ENCODE data around the gene LRP1B. TPM values are rescaled to one million over a fixed set of nuclear protein-coding genes. Genes with fewer than 3 reads are reported as not detected.

LRP1B gene
- total RNA-seq, 1 donor from 2014 or later = not detected

GRCh38 chr2:140929849-140930248 lies 1201.0 kb downstream of the LRP1B start:
- Mint-ChIP-seq H3K4me3 (ENCODE audit: low read depth) (no peak overlapping the region), H3K36me3 (ENCODE audit: low read depth) (no peaks in the 10 kb centered on the region), H3K9me3 (peaks cover 13% of the 10 kb centered on the region), H3K4me1 (ENCODE audit: low read depth) (no peaks in the 10 kb centered on the region), H3K27me3 (ENCODE audit: low read depth) (no peaks in the 10 kb centered on the region), H3K27ac (no peak overlapping the region)
- DNase-seq (ENCODE audit: low spot score) = no peak
- intact Hi-C loops (cut with micrococcal nuclease) = no loop called here

GRCh38 chr2:140918426-140918825 lies 1212.4 kb downstream of the LRP1B start:
- Mint-ChIP-seq H3K4me3 (ENCODE audit: low read depth) (no peak overlapping the region), H3K36me3 (ENCODE audit: low read depth) (no peaks in the 10 kb centered on the region), H3K27ac (no peak overlapping the region), H3K4me1 (ENCODE audit: low read depth) (no peaks in the 10 kb centered on the region), H3K27me3 (ENCODE audit: low read depth) (no peaks in the 10 kb centered on the region), H3K9me3 (peaks cover 31% of the 10 kb centered on the region)
- intact Hi-C loops (cut with micrococcal nuclease) = no loop called here
- no peak for DNase-seq (ENCODE audit: low spot score)

- Mint-ChIP-seq H3K27ac (no peak overlapping the region), H3K36me3 (ENCODE audit: low read depth) (no peaks in the 10 kb centered on the region), H3K4me1 (ENCODE audit: low read depth) (no peaks in the 10 kb centered on the region), H3K4me3 (ENCODE audit: low read depth) (no peak overlapping the region), H3K9me3 (peaks cover 28% of the 10 kb centered on the region), H3K27me3 (ENCODE audit: low read depth) (no peaks in the 10 kb centered on the region)
- intact Hi-C loops (cut with micrococcal nuclease) = no loop called here
- no peak for DNase-seq (ENCODE audit: low spot score)
Measured at GRCh38 chr2:140916410-140916809, 1214.4 kb downstream of the LRP1B start.

GRCh38 chr2:140910683-140911082 lies 1220.1 kb downstream of the LRP1B start:
- H3K4me1 Mint-ChIP-seq (ENCODE audit: low read depth) = no peaks in the 10 kb centered on the region
- no peaks in the 10 kb centered on the region for H3K27me3 Mint-ChIP-seq (ENCODE audit: low read depth)
- H3K36me3 Mint-ChIP-seq (ENCODE audit: low read depth) = no peaks in the 10 kb centered on the region

GRCh38 chr2:140905083-140905781 lies 1225.6 kb downstream of the LRP1B start:
- no peak overlapping the region for H3K27ac Mint-ChIP-seq
- DNase-seq (ENCODE audit: low spot score) = no peak
- H3K9me3 Mint-ChIP-seq = peaks cover 13% of the 10 kb centered on the region
- H3K4me3 Mint-ChIP-seq (ENCODE audit: low read depth) = no peak overlapping the region
- H3K4me1 Mint-ChIP-seq (ENCODE audit: low read depth) = no peaks in the 10 kb centered on the region
- H3K36me3 Mint-ChIP-seq (ENCODE audit: low read depth) = no peaks in the 10 kb centered on the region
- H3K27me3 Mint-ChIP-seq (ENCODE audit: low read depth) = no peaks in the 10 kb centered on the region
- intact Hi-C loops (cut with micrococcal nuclease) = no loop called here

More at GRCh38 chr2:140910683-140911082, 1220.1 kb downstream of the LRP1B start:
- Mint-ChIP-seq H3K9me3 (peaks cover 22% of the 10 kb centered on the region), H3K4me3 (ENCODE audit: low read depth) (no peak overlapping the region), H3K27ac (no peak overlapping the region)
- no peak for DNase-seq (ENCODE audit: low spot score)
- intact Hi-C loops (cut with micrococcal nuclease) = no loop called here

GRCh38 chr2:140895378-140895777 lies 1235.4 kb downstream of the LRP1B start:
- H3K27ac Mint-ChIP-seq = no peak overlapping the region
- peaks cover 18% of the 10 kb centered on the region for H3K9me3 Mint-ChIP-seq
- H3K4me1 Mint-ChIP-seq (ENCODE audit: low read depth) = no peaks in the 10 kb centered on the region
- H3K4me3 Mint-ChIP-seq (ENCODE audit: low read depth) = no peak overlapping the region
- no peak for DNase-seq (ENCODE audit: low spot score)
- intact Hi-C loops (cut with micrococcal nuclease) = no loop called here
- H3K27me3 Mint-ChIP-seq (ENCODE audit: low read depth) = no peaks in the 10 kb centered on the region
- no peaks in the 10 kb centered on the region for H3K36me3 Mint-ChIP-seq (ENCODE audit: low read depth)

- no peaks in the 10 kb centered on the region for H3K4me1 Mint-ChIP-seq (ENCODE audit: low read depth)
- DNase-seq (ENCODE audit: low spot score) = no peak
- no peak overlapping the region for H3K4me3 Mint-ChIP-seq (ENCODE audit: low read depth)
- intact Hi-C loops (cut with micrococcal nuclease) = no loop called here
- peaks cover 18% of the 10 kb centered on the region for H3K9me3 Mint-ChIP-seq
- no peaks in the 10 kb centered on the region for H3K36me3 Mint-ChIP-seq (ENCODE audit: low read depth)
- H3K27me3 Mint-ChIP-seq (ENCODE audit: low read depth) = no peaks in the 10 kb centered on the region
- no peak overlapping the region for H3K27ac Mint-ChIP-seq
Measured at GRCh38 chr2:140893685-140894084, 1237.1 kb downstream of the LRP1B start.

GRCh38 chr2:140892911-140893637 lies 1237.7 kb downstream of the LRP1B start:
- intact Hi-C loops (cut with micrococcal nuclease) = no loop called here
- Mint-ChIP-seq H3K27ac (no peak overlapping the region), H3K9me3 (peaks cover 15% of the 10 kb centered on the region), H3K4me1 (ENCODE audit: low read depth) (no peaks in the 10 kb centered on the region), H3K36me3 (ENCODE audit: low read depth) (no peaks in the 10 kb centered on the region), H3K4me3 (ENCODE audit: low read depth) (no peak overlapping the region), H3K27me3 (ENCODE audit: low read depth) (no peaks in the 10 kb centered on the region)
- no peak for DNase-seq (ENCODE audit: low spot score)

GRCh38 chr2:140892436-140892835 lies 1238.4 kb downstream of the LRP1B start:
- no peaks in the 10 kb centered on the region for H3K27me3 Mint-ChIP-seq (ENCODE audit: low read depth)
- intact Hi-C loops (cut with micrococcal nuclease) = no loop called here
- H3K36me3 Mint-ChIP-seq (ENCODE audit: low read depth) = no peaks in the 10 kb centered on the region
- no peak overlapping the region for H3K27ac Mint-ChIP-seq
- no peaks in the 10 kb centered on the region for H3K4me1 Mint-ChIP-seq (ENCODE audit: low read depth)
- peaks cover 15% of the 10 kb centered on the region for H3K9me3 Mint-ChIP-seq
- no peak overlapping the region for H3K4me3 Mint-ChIP-seq (ENCODE audit: low read depth)
- no peak for DNase-seq (ENCODE audit: low spot score)

GRCh38 chr2:140891614-140892212 lies 1239.1 kb downstream of the LRP1B start:
- no peak for DNase-seq (ENCODE audit: low spot score)
- intact Hi-C loops (cut with micrococcal nuclease) = no loop called here
- H3K4me3 Mint-ChIP-seq (ENCODE audit: low read depth) = no peak overlapping the region
- H3K36me3 Mint-ChIP-seq (ENCODE audit: low read depth) = no peaks in the 10 kb centered on the region
- no peaks in the 10 kb centered on the region for H3K4me1 Mint-ChIP-seq (ENCODE audit: low read depth)
- no peaks in the 10 kb centered on the region for H3K27me3 Mint-ChIP-seq (ENCODE audit: low read depth)
- peaks cover 15% of the 10 kb centered on the region for H3K9me3 Mint-ChIP-seq
- no peak overlapping the region for H3K27ac Mint-ChIP-seq

- no peaks in the 10 kb centered on the region for H3K4me1 Mint-ChIP-seq (ENCODE audit: low read depth)
- intact Hi-C loops (cut with micrococcal nuclease) = no loop called here
- no peaks in the 10 kb centered on the region for H3K27me3 Mint-ChIP-seq (ENCODE audit: low read depth)
- no peak overlapping the region for H3K27ac Mint-ChIP-seq
- H3K4me3 Mint-ChIP-seq (ENCODE audit: low read depth) = no peak overlapping the region
- H3K9me3 Mint-ChIP-seq = peaks cover 4% of the 10 kb centered on the region
- no peak for DNase-seq (ENCODE audit: low spot score)
- H3K36me3 Mint-ChIP-seq (ENCODE audit: low read depth) = no peaks in the 10 kb centered on the region
Measured at GRCh38 chr2:140882671-140883620, 1247.9 kb downstream of the LRP1B start.

- H3K4me1 Mint-ChIP-seq (ENCODE audit: low read depth) = no peaks in the 10 kb centered on the region
- peaks cover 12% of the 10 kb centered on the region for H3K9me3 Mint-ChIP-seq
- no peaks in the 10 kb centered on the region for H3K27me3 Mint-ChIP-seq (ENCODE audit: low read depth)
- no peak overlapping the region for H3K4me3 Mint-ChIP-seq (ENCODE audit: low read depth)
- intact Hi-C loops (cut with micrococcal nuclease) = no loop called here
- H3K36me3 Mint-ChIP-seq (ENCODE audit: low read depth) = no peaks in the 10 kb centered on the region
- H3K27ac Mint-ChIP-seq = no peak overlapping the region
- no peak for DNase-seq (ENCODE audit: low spot score)
Measured at GRCh38 chr2:140880573-140880972, 1250.2 kb downstream of the LRP1B start.
